Mucosa of stomach (tissue), 1 donor: Measurements from ENCODE around the gene DNAJB14.
A peak's percentile ranks its signal among the peaks of the same experiment; 100 is the strongest.

Source experiments
- H3K27me3 ChIP-seq: one replicate; pipeline ENCODE4 v1.7.0; 2013; ENCODE audit warnings: mild to moderate bottlenecking, low read length; ENCODE audit not compliant: control insufficient read depth, insufficient read depth
- H3K36me3 ChIP-seq: one replicate; pipeline ENCODE4 v1.7.0; 2013; ENCODE audit warnings: low read length; ENCODE audit not compliant: control insufficient read depth, insufficient read depth
- H3K4me1 ChIP-seq: one replicate; pipeline ENCODE4 v1.7.0; 2013; ENCODE audit warnings: mild to moderate bottlenecking, low read length; ENCODE audit not compliant: control insufficient read depth, insufficient read depth
- H3K4me3 ChIP-seq: one replicate; pipeline ENCODE4 v1.7.0; 2013; ENCODE audit warnings: low read length
- H3K9ac ChIP-seq: one replicate; pipeline ENCODE4 v1.7.0; 2013; ENCODE audit warnings: mild to moderate bottlenecking, low read length, moderate library complexity
- H3K9me3 ChIP-seq: one replicate; pipeline ENCODE4 v1.7.0; 2013; ENCODE audit warnings: mild to moderate bottlenecking, low read length, moderate library complexity; ENCODE audit not compliant: control insufficient read depth
- donor health status: Pancreatic carcinoma.

The DNAJB14 gene

GRCh38 chr4:99946356-99947189 is at the start of gene DNAJB14:
Gene DNAJB14, minus strand, starts transcription at chr4:99946618. Its CDS starts 47 bp downstream, at chr4:99946571.
- H3K27me3 ChIP-seq, result no peaks in the 10 kb centered on the region
- peak within 1 kb of the TSS; percentile 71 for H3K4me3 ChIP-seq
- H3K9me3 ChIP-seq, result no peaks in the 10 kb centered on the region
- peaks cover 17% of the 10 kb centered on the region for H3K4me1 ChIP-seq
- H3K9ac ChIP-seq, result peak within 1 kb of the TSS; percentile 92
- no peaks in the 10 kb centered on the region for H3K36me3 ChIP-seq

- no peaks in the 10 kb centered on the region for H3K4me1 ChIP-seq
- H3K9me3 ChIP-seq, result no peaks in the 10 kb centered on the region
- no peaks in the 10 kb centered on the region for H3K36me3 ChIP-seq
- H3K9ac ChIP-seq, result no peak overlapping the region
- H3K4me3 ChIP-seq, result no peak overlapping the region
- no peaks in the 10 kb centered on the region for H3K27me3 ChIP-seq
Observed at GRCh38 chr4:99991741-99992140, 45.3 kb upstream of the DNAJB14 start.

GRCh38 chr4:99987681-99988080 is 41.3 kb upstream of the DNAJB14 start:
- Histone ChIP-seq H3K9ac (no peak overlapping the region), H3K9me3 (no peaks in the 10 kb centered on the region), H3K4me1 (no peaks in the 10 kb centered on the region), H3K27me3 (no peaks in the 10 kb centered on the region), H3K4me3 (no peak overlapping the region), H3K36me3 (no peaks in the 10 kb centered on the region)

GRCh38 chr4:99986792-99987191 is 40.4 kb upstream of the DNAJB14 start:
- Histone ChIP-seq H3K27me3 (no peaks in the 10 kb centered on the region), H3K9me3 (no peaks in the 10 kb centered on the region)

GRCh38 chr4:99983289-99983943 is 37.0 kb upstream of the DNAJB14 start:
- no peaks in the 10 kb centered on the region for H3K36me3 ChIP-seq
- no peaks in the 10 kb centered on the region for H3K4me1 ChIP-seq
- H3K9me3 ChIP-seq, result no peaks in the 10 kb centered on the region
- H3K4me3 ChIP-seq, result no peak overlapping the region
- H3K9ac ChIP-seq, result no peak overlapping the region
- H3K27me3 ChIP-seq, result no peaks in the 10 kb centered on the region

More at GRCh38 chr4:99986792-99987191, 40.4 kb upstream of the DNAJB14 start:
- H3K36me3 ChIP-seq, result no peaks in the 10 kb centered on the region
- H3K4me1 ChIP-seq, result no peaks in the 10 kb centered on the region
- H3K9ac ChIP-seq, result no peak overlapping the region
- no peak overlapping the region for H3K4me3 ChIP-seq

- Histone ChIP-seq H3K4me3 (no peak overlapping the region), H3K4me1 (no peaks in the 10 kb centered on the region), H3K36me3 (no peaks in the 10 kb centered on the region)
Observed at GRCh38 chr4:99979872-99980271, 33.5 kb upstream of the DNAJB14 start.

GRCh38 chr4:99971453-99972111 is 25.2 kb upstream of the DNAJB14 start:
- no peaks in the 10 kb centered on the region for H3K9me3 ChIP-seq
- H3K27me3 ChIP-seq, result no peaks in the 10 kb centered on the region
- H3K4me3 ChIP-seq, result no peak overlapping the region
- no peak overlapping the region for H3K9ac ChIP-seq
- H3K4me1 ChIP-seq, result no peaks in the 10 kb centered on the region
- H3K36me3 ChIP-seq, result no peaks in the 10 kb centered on the region

More at GRCh38 chr4:99979872-99980271, 33.5 kb upstream of the DNAJB14 start:
- Histone ChIP-seq H3K9ac (no peak overlapping the region), H3K9me3 (no peaks in the 10 kb centered on the region), H3K27me3 (no peaks in the 10 kb centered on the region)

GRCh38 chr4:99968330-99968729 is 21.9 kb upstream of the DNAJB14 start:
- Histone ChIP-seq H3K36me3 (no peaks in the 10 kb centered on the region), H3K4me1 (no peaks in the 10 kb centered on the region), H3K9me3 (no peaks in the 10 kb centered on the region), H3K27me3 (no peaks in the 10 kb centered on the region), H3K9ac (no peak overlapping the region), H3K4me3 (no peak overlapping the region)

GRCh38 chr4:99966692-99967091 is 20.3 kb upstream of the DNAJB14 start:
- no peaks in the 10 kb centered on the region for H3K27me3 ChIP-seq
- H3K4me3 ChIP-seq, result no peak overlapping the region
- H3K9me3 ChIP-seq, result no peaks in the 10 kb centered on the region
- H3K9ac ChIP-seq, result no peak overlapping the region
- H3K36me3 ChIP-seq, result no peaks in the 10 kb centered on the region
- no peaks in the 10 kb centered on the region for H3K4me1 ChIP-seq

- no peaks in the 10 kb centered on the region for H3K9me3 ChIP-seq
- no peak overlapping the region for H3K9ac ChIP-seq
- no peaks in the 10 kb centered on the region for H3K27me3 ChIP-seq
- H3K4me3 ChIP-seq, result no peak overlapping the region
- H3K4me1 ChIP-seq, result no peaks in the 10 kb centered on the region
- H3K36me3 ChIP-seq, result no peaks in the 10 kb centered on the region
Observed at GRCh38 chr4:99965674-99966350, 19.4 kb upstream of the DNAJB14 start.

GRCh38 chr4:99965173-99965572 is 18.8 kb upstream of the DNAJB14 start:
- Histone ChIP-seq H3K27me3 (no peaks in the 10 kb centered on the region), H3K4me1 (no peaks in the 10 kb centered on the region), H3K9me3 (no peaks in the 10 kb centered on the region), H3K36me3 (no peaks in the 10 kb centered on the region), H3K9ac (no peak overlapping the region), H3K4me3 (no peak overlapping the region)
